ENCODE results near the gene COA1.

DNA sequence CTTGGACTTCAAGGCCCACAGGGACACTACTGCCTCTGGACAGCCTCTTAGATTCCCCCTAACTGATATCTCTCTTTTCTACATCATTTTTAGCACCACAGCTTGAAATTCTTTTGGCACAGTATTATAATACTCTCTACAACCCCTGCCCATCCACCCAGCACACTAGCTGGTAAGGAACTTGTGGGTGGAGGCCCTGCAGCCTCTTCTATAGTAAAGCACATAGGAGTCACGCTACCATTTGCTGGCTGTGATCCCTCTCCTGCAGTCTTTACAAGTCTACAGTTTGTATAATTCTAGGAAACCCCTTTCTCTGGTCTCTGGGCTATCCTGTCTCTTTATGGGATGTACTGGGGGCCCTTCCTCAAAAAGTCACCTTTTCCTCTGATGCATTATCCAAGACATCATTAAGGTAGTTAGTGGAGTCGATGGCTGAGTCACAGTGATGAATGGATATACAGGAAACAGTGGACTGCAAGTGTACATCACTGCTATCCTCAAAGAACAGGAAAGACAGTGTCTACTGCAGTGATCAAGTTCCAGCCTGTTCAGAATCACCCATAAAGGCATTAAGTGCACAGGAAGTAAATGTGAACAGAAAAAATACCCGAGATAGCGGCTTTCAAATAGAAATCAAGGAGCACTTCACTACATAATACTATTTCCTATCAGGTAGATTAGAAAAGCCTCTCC lies 92.1 kb downstream of the COA1 start:
- TF ChIP-seq SMC3 (IDR thresholded peaks at IDR 0.05; ENCODE audit: low read depth, low read length) (no peak), RCOR1 (IDR thresholded peaks at IDR 0.05; ENCODE audit: low read length) (no peak), NRF1 (IDR thresholded peaks at IDR 0.05; ENCODE audit: low read depth, low read length) (no peak)
